ENCODE results near the gene OLFM3.

DNA sequence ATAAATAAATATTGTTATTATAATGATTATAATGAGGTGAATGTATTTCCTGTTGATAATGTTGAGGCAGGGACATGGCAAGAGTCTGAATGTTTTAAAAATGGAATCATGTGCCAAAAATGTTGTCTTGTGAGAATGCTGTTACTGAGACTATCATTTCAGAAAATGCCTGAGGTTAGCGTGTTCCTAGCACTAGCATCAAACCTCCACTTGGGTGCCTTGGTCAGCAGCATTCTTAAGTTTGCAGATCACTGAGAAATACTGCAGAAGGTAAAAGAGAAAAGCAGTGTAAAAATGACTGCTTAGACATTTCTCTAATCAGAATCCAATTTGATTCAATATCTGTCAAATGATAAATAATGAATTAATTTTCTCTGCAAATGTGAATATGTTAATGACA is 50.8 kb downstream of the OLFM3 start:
- TF ChIP-seq EP300 (IDR thresholded peaks at IDR 0.05; ENCODE audit: borderline replicate concordance) (no peak), TEAD4 (IDR thresholded peaks at IDR 0.05) (no peak), FOXM1 (IDR thresholded peaks at IDR 0.05; ENCODE audit: borderline replicate concordance, low read depth) (no peak), TCF12 (IDR thresholded peaks at IDR 0.05; ENCODE audit: low read depth) (no peak), NFIC (IDR thresholded peaks at IDR 0.05) (no peak), RAD21 (IDR thresholded peaks at IDR 0.05; ENCODE audit: low read depth) (no peak), YY1 (IDR thresholded peaks at IDR 0.05; ENCODE audit: low read depth) (no peak), TAF1 (IDR thresholded peaks at IDR 0.05; ENCODE audit: low read depth) (no peak)
- TF ChIP-seq, protein P1, sequence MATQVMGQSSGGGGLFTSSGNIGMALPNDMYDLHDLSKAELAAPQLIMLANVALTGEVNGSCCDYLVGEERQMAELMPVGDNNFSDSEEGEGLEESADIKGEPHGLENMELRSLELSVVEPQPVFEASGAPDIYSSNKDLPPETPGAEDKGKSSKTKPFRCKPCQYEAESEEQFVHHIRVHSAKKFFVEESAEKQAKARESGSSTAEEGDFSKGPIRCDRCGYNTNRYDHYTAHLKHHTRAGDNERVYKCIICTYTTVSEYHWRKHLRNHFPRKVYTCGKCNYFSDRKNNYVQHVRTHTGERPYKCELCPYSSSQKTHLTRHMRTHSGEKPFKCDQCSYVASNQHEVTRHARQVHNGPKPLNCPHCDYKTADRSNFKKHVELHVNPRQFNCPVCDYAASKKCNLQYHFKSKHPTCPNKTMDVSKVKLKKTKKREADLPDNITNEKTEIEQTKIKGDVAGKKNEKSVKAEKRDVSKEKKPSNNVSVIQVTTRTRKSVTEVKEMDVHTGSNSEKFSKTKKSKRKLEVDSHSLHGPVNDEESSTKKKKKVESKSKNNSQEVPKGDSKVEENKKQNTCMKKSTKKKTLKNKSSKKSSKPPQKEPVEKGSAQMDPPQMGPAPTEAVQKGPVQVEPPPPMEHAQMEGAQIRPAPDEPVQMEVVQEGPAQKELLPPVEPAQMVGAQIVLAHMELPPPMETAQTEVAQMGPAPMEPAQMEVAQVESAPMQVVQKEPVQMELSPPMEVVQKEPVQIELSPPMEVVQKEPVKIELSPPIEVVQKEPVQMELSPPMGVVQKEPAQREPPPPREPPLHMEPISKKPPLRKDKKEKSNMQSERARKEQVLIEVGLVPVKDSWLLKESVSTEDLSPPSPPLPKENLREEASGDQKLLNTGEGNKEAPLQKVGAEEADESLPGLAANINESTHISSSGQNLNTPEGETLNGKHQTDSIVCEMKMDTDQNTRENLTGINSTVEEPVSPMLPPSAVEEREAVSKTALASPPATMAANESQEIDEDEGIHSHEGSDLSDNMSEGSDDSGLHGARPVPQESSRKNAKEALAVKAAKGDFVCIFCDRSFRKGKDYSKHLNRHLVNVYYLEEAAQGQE (IDR thresholded peaks at IDR 0.05; ENCODE audit: low read depth): no peak
- TF ChIP-seq, protein P2, sequence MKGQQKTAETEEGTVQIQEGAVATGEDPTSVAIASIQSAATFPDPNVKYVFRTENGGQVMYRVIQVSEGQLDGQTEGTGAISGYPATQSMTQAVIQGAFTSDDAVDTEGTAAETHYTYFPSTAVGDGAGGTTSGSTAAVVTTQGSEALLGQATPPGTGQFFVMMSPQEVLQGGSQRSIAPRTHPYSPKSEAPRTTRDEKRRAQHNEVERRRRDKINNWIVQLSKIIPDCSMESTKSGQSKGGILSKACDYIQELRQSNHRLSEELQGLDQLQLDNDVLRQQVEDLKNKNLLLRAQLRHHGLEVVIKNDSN (IDR thresholded peaks at IDR 0.05): no peak
- TF ChIP-seq, protein P3, sequence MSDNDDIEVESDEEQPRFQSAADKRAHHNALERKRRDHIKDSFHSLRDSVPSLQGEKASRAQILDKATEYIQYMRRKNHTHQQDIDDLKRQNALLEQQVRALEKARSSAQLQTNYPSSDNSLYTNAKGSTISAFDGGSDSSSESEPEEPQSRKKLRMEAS (IDR thresholded peaks at IDR 0.05): no peak

Measured in Ishikawa (cell line).